ENCODE results near the gene PRR13. TPM values are rescaled to one million over a fixed set of nuclear protein-coding genes. Genes with fewer than 3 reads are reported as not detected.
A peak's percentile ranks its signal among the peaks of the same experiment; 100 is the strongest.
"Not testable (repeated sequence)": the region's sequence is repeated elsewhere in the genome, so short reads cannot be mapped to it uniquely, and the experiment has no call there.

PRR13 gene
- total and polyA plus RNA-seq, 4 donors, result 59.0 to 336 (median 168) TPM

GRCh38 chr12:53430116-53430515 lies 11.4 kb upstream of the PRR13 start:
- TF ChIP-seq CTCF (IDR thresholded peaks at IDR 0.05; ENCODE audit: control extremely low read depth, extremely low read depth), result no peak
- H3K27ac ChIP-seq (ENCODE audit: low read depth in 1 of 2, low read length in 1 of 2), result no peak overlapping the region
- H3K9me3 ChIP-seq (ENCODE audit: control insufficient read depth in 4 of 4, insufficient read depth in 3 of 4, low read length in 3 of 4), result no peaks in the 10 kb centered on the region
- H3K4me1 ChIP-seq (ENCODE audit: control insufficient read depth in 5 of 5, insufficient read depth in 5 of 5, low read length in 5 of 5), result no peaks in the 10 kb centered on the region
- WGBS, 2 donors, result 88 to 93% methylated on average over 5 of the region's 5 CpGs
- H3K27me3 ChIP-seq (ENCODE audit: control insufficient read depth in 3 of 3, insufficient read depth in 3 of 3, low read length in 2 of 3), result no peaks in the 10 kb centered on the region
- no peak overlapping the region for H3K4me3 ChIP-seq
- no peak overlapping the region for H3K9ac ChIP-seq (ENCODE audit: insufficient read depth in 1 of 2, low read length in 2 of 2)
- DNase-seq, result no peak
- no peaks in the 10 kb centered on the region for H3K36me3 ChIP-seq (ENCODE audit: control insufficient read depth in 4 of 4, insufficient read depth in 4 of 4, low read length in 4 of 4)
- ATAC-seq (ENCODE audit: insufficient read depth, low FRiP score), result no peak

GRCh38 chr12:53431187-53431586 lies 10.3 kb upstream of the PRR13 start:
- no peak overlapping the region for H3K9ac ChIP-seq (ENCODE audit: insufficient read depth in 1 of 2, low read length in 2 of 2)
- H3K4me3 ChIP-seq, result no peak overlapping the region
- H3K27me3 ChIP-seq (ENCODE audit: control insufficient read depth in 3 of 3, insufficient read depth in 3 of 3, low read length in 2 of 3), result no peaks in the 10 kb centered on the region
- DNase-seq (no peak), ATAC-seq (ENCODE audit: insufficient read depth, low FRiP score) (no peak)
- 80 to 86% methylated on average over 7 of the region's 7 CpGs for WGBS, 2 donors
- H3K9me3 ChIP-seq (ENCODE audit: control insufficient read depth in 4 of 4, insufficient read depth in 3 of 4, low read length in 3 of 4), result no peaks in the 10 kb centered on the region
- no peaks in the 10 kb centered on the region for H3K36me3 ChIP-seq (ENCODE audit: control insufficient read depth in 4 of 4, insufficient read depth in 4 of 4, low read length in 4 of 4)
- no peak overlapping the region for H3K27ac ChIP-seq (ENCODE audit: low read depth in 1 of 2, low read length in 1 of 2)
- H3K4me1 ChIP-seq (ENCODE audit: control insufficient read depth in 5 of 5, insufficient read depth in 5 of 5, low read length in 5 of 5), result no peaks in the 10 kb centered on the region
- TF ChIP-seq CTCF (IDR thresholded peaks at IDR 0.05; ENCODE audit: control extremely low read depth, extremely low read depth), result no peak

GRCh38 chr12:53435326-53435725 lies 6.2 kb upstream of the PRR13 start:
- 58 to 87% methylated on average over 9 of the region's 9 CpGs for WGBS, 2 donors
- not testable (repeated sequence) for H3K9me3 ChIP-seq (ENCODE audit: control insufficient read depth in 4 of 4, insufficient read depth in 3 of 4, low read length in 3 of 4); H3K27ac ChIP-seq (ENCODE audit: low read depth in 1 of 2, low read length in 1 of 2); H3K9ac ChIP-seq (ENCODE audit: insufficient read depth in 1 of 2, low read length in 2 of 2); H3K36me3 ChIP-seq (ENCODE audit: control insufficient read depth in 4 of 4, insufficient read depth in 4 of 4, low read length in 4 of 4); DNase-seq; H3K4me3 ChIP-seq; H3K4me1 ChIP-seq (ENCODE audit: control insufficient read depth in 5 of 5, insufficient read depth in 5 of 5, low read length in 5 of 5); ATAC-seq (ENCODE audit: insufficient read depth, low FRiP score); H3K27me3 ChIP-seq (ENCODE audit: control insufficient read depth in 3 of 3, insufficient read depth in 3 of 3, low read length in 2 of 3)

GRCh38 chr12:53439582-53439981 lies 2.0 kb upstream of the PRR13 start:
- peaks cover 3 to 12% (median 4%) of the 10 kb centered on the region in 5 donors for H3K4me1 ChIP-seq (ENCODE audit: control insufficient read depth in 5 of 5, insufficient read depth in 5 of 5, low read length in 5 of 5)
- H3K27me3 ChIP-seq (ENCODE audit: control insufficient read depth in 3 of 3, insufficient read depth in 3 of 3, low read length in 2 of 3); H3K9me3 ChIP-seq (ENCODE audit: control insufficient read depth in 4 of 4, insufficient read depth in 3 of 4, low read length in 3 of 4); H3K4me3 ChIP-seq; H3K9ac ChIP-seq (ENCODE audit: insufficient read depth in 1 of 2, low read length in 2 of 2); DNase-seq; H3K27ac ChIP-seq (ENCODE audit: low read depth in 1 of 2, low read length in 1 of 2); ATAC-seq (ENCODE audit: insufficient read depth, low FRiP score); H3K36me3 ChIP-seq (ENCODE audit: control insufficient read depth in 4 of 4, insufficient read depth in 4 of 4, low read length in 4 of 4): not testable (repeated sequence)

- Histone ChIP-seq H3K4me1 (ENCODE audit: control insufficient read depth in 5 of 5, insufficient read depth in 5 of 5, low read length in 5 of 5) (peaks cover 4 to 12% (median 4%) of the 10 kb centered on the region in 5 donors), H3K27me3 (ENCODE audit: control insufficient read depth in 3 of 3, insufficient read depth in 3 of 3, low read length in 2 of 3) (no peaks in the 10 kb centered on the region), H3K9ac (ENCODE audit: insufficient read depth in 1 of 2, low read length in 2 of 2) (no peak overlapping the region), H3K9me3 (ENCODE audit: control insufficient read depth in 4 of 4, insufficient read depth in 3 of 4, low read length in 3 of 4) (no peaks in the 10 kb centered on the region), H3K4me3 (no peak overlapping the region), H3K36me3 (ENCODE audit: control insufficient read depth in 4 of 4, insufficient read depth in 4 of 4, low read length in 4 of 4) (peaks cover 3 to 16% (median 6%) of the 10 kb centered on the region in 4 donors), H3K27ac (ENCODE audit: low read depth in 1 of 2, low read length in 1 of 2) (no peak overlapping the region)
- WGBS, 2 donors, result 89 to 92% methylated on average over 4 of the region's 4 CpGs
- ATAC-seq (ENCODE audit: insufficient read depth, low FRiP score) (no peak), DNase-seq (no peak)
- no peak for TF ChIP-seq CTCF (IDR thresholded peaks at IDR 0.05; ENCODE audit: control extremely low read depth, extremely low read depth)
These were observed 2.4 kb downstream of the PRR13 start for GRCh38 chr12:53443955-53444354.

- H3K27me3 ChIP-seq (ENCODE audit: control insufficient read depth in 3 of 3, insufficient read depth in 3 of 3, low read length in 2 of 3); DNase-seq; ATAC-seq (ENCODE audit: insufficient read depth, low FRiP score); H3K4me3 ChIP-seq; H3K9ac ChIP-seq (ENCODE audit: insufficient read depth in 1 of 2, low read length in 2 of 2); H3K9me3 ChIP-seq (ENCODE audit: control insufficient read depth in 4 of 4, insufficient read depth in 3 of 4, low read length in 3 of 4): not testable (repeated sequence)
- Histone ChIP-seq H3K4me1 (ENCODE audit: control insufficient read depth in 5 of 5, insufficient read depth in 5 of 5, low read length in 5 of 5) (peaks cover 4 to 12% (median 4%) of the 10 kb centered on the region in 5 donors), H3K36me3 (ENCODE audit: control insufficient read depth in 4 of 4, insufficient read depth in 4 of 4, low read length in 4 of 4) (peaks cover 3 to 16% (median 6%) of the 10 kb centered on the region in 4 donors), H3K27ac (ENCODE audit: low read depth in 1 of 2, low read length in 1 of 2) (peak overlapping the region in 1 of 2 donors; percentile 22)
- 86 to 94% methylated on average over 11 of the region's 11 CpGs for WGBS, 2 donors
These were observed 3.2 kb downstream of the PRR13 start for GRCh38 chr12:53444593-53445325.
